ENCODE results near the gene CILP2.

DNA sequence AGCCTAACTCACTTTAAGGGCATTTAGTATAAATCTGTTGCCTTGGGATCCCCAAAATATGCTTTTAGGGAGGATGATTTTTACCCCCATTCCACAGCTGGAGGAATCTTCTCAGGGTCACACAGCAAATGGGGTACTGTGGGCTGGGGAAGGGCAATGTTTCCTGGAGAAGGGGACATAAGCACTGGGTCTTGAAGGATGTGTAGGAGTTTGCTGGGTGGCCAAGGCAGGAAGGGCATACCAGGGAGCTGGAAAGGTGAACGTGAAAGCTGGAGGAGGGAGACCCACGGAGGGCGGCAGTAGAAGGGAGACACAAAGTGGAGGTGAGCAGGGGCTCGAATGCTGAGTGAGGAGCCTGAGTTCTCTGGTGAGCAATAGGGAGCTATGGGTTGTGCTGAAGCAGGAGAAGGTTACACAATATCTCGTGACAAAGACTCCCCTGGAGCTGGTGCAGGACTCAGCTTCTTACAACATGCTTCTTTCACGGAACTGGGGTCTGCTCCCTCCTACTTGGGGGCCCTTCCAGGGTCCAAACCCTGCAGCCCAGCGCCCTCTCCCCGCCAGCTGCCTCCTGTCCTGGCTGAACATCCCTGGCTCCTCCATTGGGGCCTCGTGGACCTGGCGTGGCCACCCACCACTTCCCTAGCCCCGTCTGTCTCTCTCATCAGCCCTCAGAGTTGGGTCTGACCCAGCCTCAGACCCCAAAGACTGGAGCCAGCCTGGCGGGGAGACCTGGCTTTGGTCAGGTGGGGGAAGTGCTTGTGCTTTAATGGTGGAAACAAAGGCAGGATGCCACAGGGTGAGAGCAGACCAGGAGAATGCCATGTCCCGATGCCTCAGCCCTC is 11.1 kb downstream of the CILP2 start:
- no peak for TF ChIP-seq ELF1 (IDR thresholded peaks at IDR 0.05)
- no peak for TF ChIP-seq REST (IDR thresholded peaks at IDR 0.05; ENCODE audit: low read depth, low read length)
- TF ChIP-seq TEAD4 (IDR thresholded peaks at IDR 0.05; ENCODE audit: borderline replicate concordance, insufficient read depth) = no peak
- TF ChIP-seq, protein P1, sequence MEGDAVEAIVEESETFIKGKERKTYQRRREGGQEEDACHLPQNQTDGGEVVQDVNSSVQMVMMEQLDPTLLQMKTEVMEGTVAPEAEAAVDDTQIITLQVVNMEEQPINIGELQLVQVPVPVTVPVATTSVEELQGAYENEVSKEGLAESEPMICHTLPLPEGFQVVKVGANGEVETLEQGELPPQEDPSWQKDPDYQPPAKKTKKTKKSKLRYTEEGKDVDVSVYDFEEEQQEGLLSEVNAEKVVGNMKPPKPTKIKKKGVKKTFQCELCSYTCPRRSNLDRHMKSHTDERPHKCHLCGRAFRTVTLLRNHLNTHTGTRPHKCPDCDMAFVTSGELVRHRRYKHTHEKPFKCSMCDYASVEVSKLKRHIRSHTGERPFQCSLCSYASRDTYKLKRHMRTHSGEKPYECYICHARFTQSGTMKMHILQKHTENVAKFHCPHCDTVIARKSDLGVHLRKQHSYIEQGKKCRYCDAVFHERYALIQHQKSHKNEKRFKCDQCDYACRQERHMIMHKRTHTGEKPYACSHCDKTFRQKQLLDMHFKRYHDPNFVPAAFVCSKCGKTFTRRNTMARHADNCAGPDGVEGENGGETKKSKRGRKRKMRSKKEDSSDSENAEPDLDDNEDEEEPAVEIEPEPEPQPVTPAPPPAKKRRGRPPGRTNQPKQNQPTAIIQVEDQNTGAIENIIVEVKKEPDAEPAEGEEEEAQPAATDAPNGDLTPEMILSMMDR (IDR thresholded peaks at IDR 0.05) = no peak
- TF ChIP-seq RFX5 (IDR thresholded peaks at IDR 0.05; ENCODE audit: low read length) = no peak
- TF ChIP-seq, protein P2, sequence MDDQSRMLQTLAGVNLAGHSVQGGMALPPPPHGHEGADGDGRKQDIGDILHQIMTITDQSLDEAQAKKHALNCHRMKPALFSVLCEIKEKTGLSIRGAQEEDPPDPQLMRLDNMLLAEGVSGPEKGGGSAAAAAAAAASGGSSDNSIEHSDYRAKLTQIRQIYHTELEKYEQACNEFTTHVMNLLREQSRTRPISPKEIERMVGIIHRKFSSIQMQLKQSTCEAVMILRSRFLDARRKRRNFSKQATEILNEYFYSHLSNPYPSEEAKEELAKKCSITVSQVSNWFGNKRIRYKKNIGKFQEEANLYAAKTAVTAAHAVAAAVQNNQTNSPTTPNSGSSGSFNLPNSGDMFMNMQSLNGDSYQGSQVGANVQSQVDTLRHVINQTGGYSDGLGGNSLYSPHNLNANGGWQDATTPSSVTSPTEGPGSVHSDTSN (IDR thresholded peaks at IDR 0.05) = no peak
- TF ChIP-seq EZH2phosphoT487 (IDR thresholded peaks at IDR 0.05; ENCODE audit: borderline replicate concordance, low read depth) = no peak
- TF ChIP-seq POLR2AphosphoS5 (IDR thresholded peaks at IDR 0.05; ENCODE audit: low read depth, low read length) = no peak
